T-cell (primary cell): ENCODE measurements around the gene FCAMR. TPM values are rescaled to one million over a fixed set of nuclear protein-coding genes. Genes with fewer than 3 reads are reported as not detected.
A peak's percentile ranks its signal among the peaks of the same experiment; 100 is the strongest.

ENCODE experiments used
- ATAC-seq, 4 experiments: fragments of 200-7000 bp in 3 of 4; fragments of 150-1000 bp in 1 of 4; cut with Tn5 transposase; replicated peaks in 1 of 4; 1 replicate in 3 of 4; 2 replicates in 1 of 4; pipeline ENCODE4 v1.10.0; 2021; ENCODE audit warnings: moderate library complexity in 3 of 4, mild to moderate bottlenecking in 2 of 4, moderate number of reproducible peaks in 1 of 4
- CTCF ChIA-PET, 2 donors: fragments of 300-600 bp; sonication (Branson Sonifier 250); formaldehyde crosslinking; loops; one replicate each; lab custom pipeline; 2022; ENCODE audit warnings: antibody characterized with exemption in 2 of 2; lab: Charles Lee
- POLR2A ChIA-PET, 2 donors: fragments of 300-600 bp; sonication (Branson Sonifier 250); formaldehyde crosslinking; loops; one replicate each; lab custom pipeline; 2022; ENCODE audit warnings: antibody characterized with exemption in 2 of 2; lab: Charles Lee
- DNase-seq, 35 experiments: peaks; one replicate each; pipeline versions ENCODE4 v3.0.0 to v3.0.0-alpha.2; 2013 to 2023
- H3K27ac ChIP-seq: one replicate; pipeline ENCODE4 v1.5.1; 2013; ENCODE audit warnings: low read length
- H3K27me3 ChIP-seq, 2 experiments: replicated peaks in 1 of 2; 1 replicate in 1 of 2; 2 replicates in 1 of 2; pipeline versions ENCODE4 v1.6.1 to v1.7.0; 2013; ENCODE audit warnings: low read length in 1 of 2, mixed read lengths in 1 of 2; ENCODE audit not compliant: control insufficient read depth in 2 of 2, insufficient read depth in 2 of 2; ENCODE audit errors: extremely low read depth in 1 of 2
- H3K36me3 ChIP-seq, 2 donors: 1 replicate in 1 of 2; 2 replicates in 1 of 2; pipeline versions ENCODE4 v1.6.1 to v1.7.0; 2013; ENCODE audit warnings: low read length in 1 of 2; ENCODE audit not compliant: control insufficient read depth in 2 of 2, insufficient read depth in 1 of 2; ENCODE audit errors: extremely low read depth in 1 of 2
- H3K4me1 ChIP-seq, 2 experiments: 1 replicate in 1 of 2; 2 replicates in 1 of 2; pipeline versions ENCODE4 v1.6.1 to v1.7.0; 2013; ENCODE audit warnings: low read length in 2 of 2, mixed read lengths in 1 of 2; ENCODE audit not compliant: insufficient read depth in 2 of 2, control insufficient read depth in 1 of 2; ENCODE audit errors: extremely low read depth in 1 of 2
- H3K4me3 ChIP-seq, 2 donors: 1 replicate in 1 of 2; 2 replicates in 1 of 2; pipeline versions ENCODE4 v1.5.1 to v1.7.0; 2013; ENCODE audit warnings: mild to moderate bottlenecking in 2 of 2, low read length in 1 of 2, moderate library complexity in 1 of 2; ENCODE audit not compliant: control insufficient read depth in 1 of 2; ENCODE audit errors: extremely low read depth in 1 of 2
- H3K9me3 ChIP-seq: 2 replicates; pipeline ENCODE4 v1.7.0; 2013
- H3K27ac Mint-ChIP-seq, 2 donors: one replicate each; pipeline ENCODE4 v1.8.0; 2020 to 2021; ENCODE audit warnings: mild to moderate bottlenecking in 2 of 2, mixed read lengths in 2 of 2
- H3K27me3 Mint-ChIP-seq, 2 donors: one replicate each; pipeline ENCODE4 v1.8.0; 2021 to 2022; ENCODE audit warnings: mixed read lengths in 2 of 2
- H3K36me3 Mint-ChIP-seq: one replicate; pipeline ENCODE4 v1.8.0; 2021; ENCODE audit warnings: mixed read lengths
- H3K4me1 Mint-ChIP-seq, 3 donors: one replicate each; pipeline ENCODE4 v1.8.0; 2020 to 2022; ENCODE audit warnings: mixed read lengths in 3 of 3, mild to moderate bottlenecking in 1 of 3
- H3K4me3 Mint-ChIP-seq, 3 donors: one replicate each; pipeline ENCODE4 v1.8.0; 2020 to 2022; ENCODE audit warnings: mild to moderate bottlenecking in 3 of 3, mixed read lengths in 3 of 3, moderate library complexity in 3 of 3
- H3K9me3 Mint-ChIP-seq, 3 donors: one replicate each; pipeline ENCODE4 v1.8.0; 2020 to 2022; ENCODE audit warnings: mixed read lengths in 3 of 3
- WGBS: methylation state at CpG from one replicate; pipeline ENCODE4 v1.1.5; 2013; ENCODE audit warnings: missing lambda C conversion rate; ENCODE audit not compliant: insufficient coverage; 5-methylcytosine and 5-hydroxymethylcytosine counted together
- total RNA-seq, 35 experiments: library from RNA in 6 of 35; stranded (reverse) in 6 of 35; fragments of 120-200 nt in 1 of 35; gene quantifications; one replicate each; pipeline versions ENCODE4 v1.2.1 to v1.2.4 and lab custom pipeline; 2013 to 2026

The FCAMR gene
- total RNA-seq, 5 donors from 2014 or later (not counting 1 experiment from before 2014, with no cell fraction given): not detected

GRCh38 chr1:206985162-206985749 lies 15.0 kb upstream of the FCAMR start:
- H3K9me3 ChIP-seq: no peaks in the 10 kb centered on the region
- no peaks in the 10 kb centered on the region for H3K9me3 Mint-ChIP-seq
- peaks cover 21 to 29% of the 10 kb centered on the region in 2 donors for H3K27me3 Mint-ChIP-seq
- H3K4me3 Mint-ChIP-seq: no peak overlapping the region
- H3K27ac Mint-ChIP-seq: no peak overlapping the region
- H3K4me1 Mint-ChIP-seq: no peaks in the 10 kb centered on the region
- H3K27ac ChIP-seq: no peak overlapping the region
- 86% methylated on average over 6 of the region's 10 CpGs for WGBS
- no peaks in the 10 kb centered on the region for H3K4me1 ChIP-seq
- H3K4me3 ChIP-seq: no peak overlapping the region
- H3K27me3 ChIP-seq: peaks cover 0 to 10% of the 10 kb centered on the region in 2 experiments
- CTCF ChIA-PET: no interaction called here
- no peak for DNase-seq
- H3K36me3 Mint-ChIP-seq: no peaks in the 10 kb centered on the region
- POLR2A ChIA-PET: interaction anchor here in 1 of 2 donors (0.6 kb wide), 1 partner anchor 42 kb away, joined by 3 read pairs; no protein-coding TSS in a partner anchor
- no peaks in the 10 kb centered on the region for H3K36me3 ChIP-seq
- ATAC-seq: no peak

GRCh38 chr1:206982216-206982615 lies 12.0 kb upstream of the FCAMR start:
- no peaks in the 10 kb centered on the region for H3K36me3 ChIP-seq
- Mint-ChIP-seq H3K9me3 (no peaks in the 10 kb centered on the region), H3K4me1 (no peaks in the 10 kb centered on the region), H3K27me3 (peaks cover 12 to 29% of the 10 kb centered on the region in 2 donors), H3K36me3 (no peaks in the 10 kb centered on the region), H3K27ac (no peak overlapping the region), H3K4me3 (no peak overlapping the region)
- H3K9me3 ChIP-seq: no peaks in the 10 kb centered on the region
- peaks cover 0 to 10% of the 10 kb centered on the region in 2 experiments for H3K27me3 ChIP-seq
- peak; percentile 71 to 85 (median 80) for ATAC-seq
- DNase-seq: peak; percentile 16 to 75 (median 53)
- no peak overlapping the region for H3K4me3 ChIP-seq
- no peak overlapping the region for H3K27ac ChIP-seq
- CTCF ChIA-PET: interaction anchor here (0.5 to 3.4 kb wide), 28 partner anchors 9 to 492 kb away, joined by 3 to 19 read pairs (median 5); partner anchors contain the start of genes FCMR (in 2 of the 2), DYRK3 (in 1 of the 2) and EIF2D (in 1 of the 2)
- no peaks in the 10 kb centered on the region for H3K4me1 ChIP-seq
- POLR2A ChIA-PET: interaction anchor here in 1 of 2 donors (0.7 kb wide), 1 partner anchor 19 kb away, joined by 3 read pairs; no protein-coding TSS in a partner anchor
- 34% methylated on average over 4 of the region's 4 CpGs for WGBS

DNA sequence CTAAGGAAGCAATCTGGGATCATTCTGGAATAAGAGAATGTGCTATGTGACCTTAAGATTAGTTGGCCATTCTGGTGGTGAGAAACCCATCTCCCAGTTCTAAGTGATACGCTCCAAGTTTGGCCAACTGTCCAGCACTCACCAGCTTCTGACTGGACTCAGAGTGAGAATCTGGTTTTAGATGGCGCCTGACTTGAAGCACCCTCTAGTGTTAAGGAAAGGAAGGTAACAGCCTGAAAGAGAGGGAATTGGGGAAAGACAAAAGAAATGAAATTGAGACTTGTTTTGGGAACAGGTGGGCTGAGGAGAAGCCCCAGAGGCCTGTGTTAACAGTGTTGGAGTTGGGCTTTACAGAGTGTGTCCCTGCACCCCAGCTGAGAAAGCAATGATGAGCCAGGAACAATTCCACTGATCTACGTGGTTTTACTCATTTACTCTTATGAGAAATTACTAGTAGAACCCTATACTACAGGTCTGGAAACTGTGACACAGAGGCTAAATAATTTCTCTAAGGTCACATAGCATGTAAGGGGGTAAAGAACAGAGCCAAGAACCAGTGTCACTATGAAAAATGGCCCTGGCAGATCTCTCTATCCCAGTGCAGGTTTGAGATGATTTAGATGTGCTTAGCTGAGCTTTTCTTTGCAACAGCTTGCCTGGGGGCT lies 9.3 kb upstream of the FCAMR start:
- ChIA-PET POLR2A (no interaction called here), CTCF (interaction anchor here (0.9 to 1.5 kb wide), 3 partner anchors 61 to 245 kb away, joined by 3 to 4 read pairs (median 3); no protein-coding TSS in a partner anchor)
- Histone ChIP-seq H3K27me3 (peaks cover 0 to 5% of the 10 kb centered on the region in 2 experiments), H3K36me3 (no peaks in the 10 kb centered on the region), H3K4me3 (no peak overlapping the region), H3K4me1 (no peaks in the 10 kb centered on the region), H3K9me3 (no peaks in the 10 kb centered on the region), H3K27ac (no peak overlapping the region)
- peaks cover 0 to 15% of the 10 kb centered on the region in 2 donors for H3K27me3 Mint-ChIP-seq
- H3K9me3 Mint-ChIP-seq: no peaks in the 10 kb centered on the region
- ATAC-seq (no peak), DNase-seq (no peak)
- H3K4me1 Mint-ChIP-seq: no peaks in the 10 kb centered on the region
- no peak overlapping the region for H3K4me3 Mint-ChIP-seq
- 88% methylated on average over 2 of the region's 3 CpGs for WGBS
- H3K27ac Mint-ChIP-seq: no peak overlapping the region
- no peaks in the 10 kb centered on the region for H3K36me3 Mint-ChIP-seq

- Mint-ChIP-seq H3K4me3 (no peak overlapping the region), H3K27ac (no peak overlapping the region), H3K4me1 (no peaks in the 10 kb centered on the region), H3K27me3 (peaks cover 0 to 5% of the 10 kb centered on the region in 2 donors), H3K36me3 (no peaks in the 10 kb centered on the region), H3K9me3 (no peaks in the 10 kb centered on the region)
- H3K4me3 ChIP-seq: no peak overlapping the region
- ATAC-seq: no peak
- whole genome bisulfite sequencing: 89% methylated on average over 7 of the region's 7 CpGs
- no peaks in the 10 kb centered on the region for H3K36me3 ChIP-seq
- H3K9me3 ChIP-seq: no peaks in the 10 kb centered on the region
- ChIA-PET POLR2A (no interaction called here), CTCF (no interaction called here)
- no peak for DNase-seq
- no peaks in the 10 kb centered on the region for H3K4me1 ChIP-seq
- H3K27ac ChIP-seq: no peak overlapping the region
- H3K27me3 ChIP-seq: peaks cover 0 to 4% of the 10 kb centered on the region in 2 experiments
These were observed 8.0 kb upstream of the FCAMR start for GRCh38 chr1:206978259-206978658.

DNA sequence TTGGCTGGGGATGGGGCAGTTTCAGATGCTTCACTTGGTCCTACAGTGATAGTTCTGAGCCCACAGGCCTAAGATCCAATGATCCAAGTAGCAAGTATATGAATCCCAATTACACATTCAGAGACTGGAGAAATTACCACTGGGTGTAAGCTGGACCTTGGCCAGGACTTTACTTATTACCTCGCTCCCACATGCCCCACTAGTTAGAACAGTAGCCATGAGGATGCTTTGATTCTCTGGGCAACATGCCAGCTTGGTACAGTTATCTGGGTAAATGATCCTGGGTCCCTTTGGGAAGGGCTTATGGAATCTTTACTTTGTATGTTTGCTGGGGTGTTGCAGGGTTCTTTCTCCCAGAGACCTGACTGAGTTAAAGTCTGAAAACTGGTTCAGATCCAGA lies 5.0 kb upstream of the FCAMR start:
- Mint-ChIP-seq H3K27ac (no peak overlapping the region), H3K4me3 (no peak overlapping the region), H3K36me3 (no peaks in the 10 kb centered on the region), H3K27me3 (peaks cover 0 to 3% of the 10 kb centered on the region in 2 donors), H3K9me3 (no peaks in the 10 kb centered on the region), H3K4me1 (no peaks in the 10 kb centered on the region)
- H3K4me3 ChIP-seq: no peak overlapping the region
- no peak for ATAC-seq
- no peaks in the 10 kb centered on the region for H3K9me3 ChIP-seq
- CTCF ChIA-PET: no interaction called here
- no peaks in the 10 kb centered on the region for H3K4me1 ChIP-seq
- no peak overlapping the region for H3K27ac ChIP-seq
- H3K27me3 ChIP-seq: peaks cover 0 to 2% of the 10 kb centered on the region in 2 experiments
- no peaks in the 10 kb centered on the region for H3K36me3 ChIP-seq
- no peak for DNase-seq
- POLR2A ChIA-PET: interaction anchor here in 1 of 2 donors (0.6 kb wide), 1 partner anchor 83 kb away, joined by 3 read pairs; no protein-coding TSS in a partner anchor
- 100% methylated on average over 1 of the region's 1 CpG for WGBS

DNA sequence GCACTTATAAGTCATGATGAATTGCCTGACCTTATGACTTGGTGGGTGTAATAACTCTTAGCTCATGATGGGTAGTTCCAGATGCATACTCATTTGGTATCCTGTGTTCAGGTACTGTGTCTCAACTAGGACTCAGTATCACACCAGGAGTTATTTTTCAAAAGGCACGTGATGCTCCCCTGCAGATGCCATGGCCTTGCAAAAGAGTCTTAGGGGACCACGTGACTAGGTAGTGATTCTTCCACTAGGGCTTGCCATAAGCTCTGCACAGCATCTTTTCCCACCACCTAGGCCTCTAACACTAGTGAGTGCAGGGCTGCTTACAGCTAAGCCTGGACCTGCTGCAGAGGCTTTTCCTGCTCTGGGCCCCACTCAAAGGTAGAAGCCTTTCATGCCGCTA lies 3.9 kb upstream of the FCAMR start:
- CTCF ChIA-PET: interaction anchor here in 1 of 2 donors (1.3 kb wide), 1 partner anchor 9 kb away, joined by 4 read pairs; no protein-coding TSS in a partner anchor
- POLR2A ChIA-PET: interaction anchor here in 1 of 2 donors (1.5 kb wide), 1 partner anchor 56 kb away, joined by 3 read pairs; no protein-coding TSS in a partner anchor

More for the DNA sequence above, 3.9 kb upstream of the FCAMR start:
- H3K27me3 Mint-ChIP-seq: peaks cover 0 to 13% of the 10 kb centered on the region in 2 donors
- H3K27me3 ChIP-seq: peaks cover 0 to 9% of the 10 kb centered on the region in 2 experiments
- H3K4me3 ChIP-seq: no peak overlapping the region
- H3K36me3 Mint-ChIP-seq: no peaks in the 10 kb centered on the region
- H3K36me3 ChIP-seq: no peaks in the 10 kb centered on the region
- H3K4me1 Mint-ChIP-seq: no peaks in the 10 kb centered on the region
- no peaks in the 10 kb centered on the region for H3K4me1 ChIP-seq
- H3K9me3 ChIP-seq: no peaks in the 10 kb centered on the region
- WGBS: 78% methylated on average over 3 of the region's 3 CpGs
- no peak overlapping the region for H3K4me3 Mint-ChIP-seq
- DNase-seq: no peak
- no peak for ATAC-seq
- no peak overlapping the region for H3K27ac Mint-ChIP-seq
- no peak overlapping the region for H3K27ac ChIP-seq
- no peaks in the 10 kb centered on the region for H3K9me3 Mint-ChIP-seq
